Keratinocyte (primary cell): ENCODE measurements around the gene SLITRK3. TPM values are rescaled to one million over a fixed set of nuclear protein-coding genes. Genes with fewer than 3 reads are reported as not detected.

Experiments used
- DNase-seq: peaks from one replicate; pipeline ENCODE4 v3.0.0-alpha.2; 2011; ENCODE audit warnings: low read depth, missing footprints, low spot score
- FAIRE-seq: peaks from 2 replicates; lab custom pipeline; 2011; peaks lifted over from hg19 to GRCh38; lab: Jason Lieb, UNC
- H2AFZ ChIP-seq: 2 replicates; pipeline ENCODE4 v1.6.0; 2012; ENCODE audit warnings: low read length, control low read depth, inconsistent platforms; ENCODE audit not compliant: control insufficient read depth
- H3K27ac ChIP-seq: 2 replicates; pipeline ENCODE4 v1.5.1; 2011; ENCODE audit warnings: low read length; ENCODE audit not compliant: control insufficient read depth, insufficient read depth
- H3K27me3 ChIP-seq: 3 replicates; pipeline ENCODE4 v1.6.0; 2011; ENCODE audit warnings: low read length; ENCODE audit not compliant: control insufficient read depth, insufficient read depth; ENCODE audit errors: extremely low read depth
- H3K36me3 ChIP-seq, 2 experiments: 2 replicates in 1 of 2; 3 replicates in 1 of 2; pipeline ENCODE4 v1.5.1; 2011; ENCODE audit warnings: low read length in 2 of 2, mild to moderate bottlenecking in 1 of 2; ENCODE audit not compliant: control insufficient read depth in 2 of 2, insufficient read depth in 2 of 2; ENCODE audit errors: extremely low read depth in 1 of 2
- H3K4me1 ChIP-seq: 3 replicates; pipeline ENCODE4 v1.5.1; 2011; ENCODE audit warnings: low read length; ENCODE audit not compliant: control insufficient read depth, insufficient read depth; ENCODE audit errors: extremely low read depth
- H3K4me2 ChIP-seq: 3 replicates; pipeline ENCODE4 v1.6.0; 2011; ENCODE audit warnings: low read depth, low read length; ENCODE audit not compliant: control insufficient read depth, insufficient read depth; ENCODE audit errors: extremely low read depth
- H3K4me3 ChIP-seq, 3 experiments: fragments of 200-600 bp in 1 of 3; sonication (generic) in 1 of 3; 2 replicates in 2 of 3; 3 replicates in 1 of 3; pipeline ENCODE4 v1.5.1; 2011 to 2016; ENCODE audit warnings: low read length in 3 of 3, mild to moderate bottlenecking in 3 of 3, control low read depth in 2 of 3, inconsistent platforms in 1 of 3, low read depth in 1 of 3, mixed read lengths in 1 of 3, mixed run types in 1 of 3, moderate library complexity in 1 of 3; ENCODE audit not compliant: control insufficient read depth in 2 of 3, insufficient read depth in 2 of 3; ENCODE audit errors: extremely low read depth in 1 of 3
- H3K79me2 ChIP-seq: 2 replicates; pipeline ENCODE4 v1.6.0; 2012; ENCODE audit warnings: low read length; ENCODE audit not compliant: control insufficient read depth, insufficient read depth
- H3K9ac ChIP-seq: 3 replicates; pipeline ENCODE4 v1.6.0; 2011; ENCODE audit warnings: low read length; ENCODE audit not compliant: control insufficient read depth, insufficient read depth; ENCODE audit errors: extremely low read depth
- H3K9me1 ChIP-seq: 3 replicates; pipeline ENCODE4 v1.6.0; 2011; ENCODE audit warnings: low read length; ENCODE audit not compliant: control insufficient read depth, insufficient read depth; ENCODE audit errors: extremely low read depth
- H3K9me3 ChIP-seq: 2 replicates; pipeline ENCODE4 v1.5.1; 2012; ENCODE audit warnings: low read depth, low read length; ENCODE audit not compliant: control insufficient read depth
- H4K20me1 ChIP-seq: 3 replicates; pipeline ENCODE4 v1.6.0; 2011; ENCODE audit warnings: low read length; ENCODE audit not compliant: control insufficient read depth, insufficient read depth; ENCODE audit errors: extremely low read depth
- EZH2 ChIP-seq: IDR thresholded peaks from one replicate; pipeline ENCODE4 v1.6.1; 2012; ENCODE audit warnings: inconsistent platforms, mild to moderate bottlenecking, low read length, moderate library complexity
- dilution Hi-C: fragments of 300-500 bp; cut with MboI; formaldehyde crosslinking; loops from one replicate; pipeline ENCODE4 v1.7.0; 2020; ENCODE audit warnings: low sequenced_read_pairs; ENCODE audit not compliant: extremely low pct_ligation_motif_present
- polyA plus RNA-seq, 5 experiments: library from polyadenylated mRNA; depleted of rRNA in 3 of 5; stranded (reverse) in 3 of 5; stranded (forward) in 1 of 5; unstranded in 1 of 5; fragments of >200 nt; gene quantifications; 1 replicate in 1 of 5; 2 replicates in 3 of 5; 3 replicates in 1 of 5; pipeline versions ENCODE4 v1.2.1 to v1.2.3, GENCODE V29; 2011 to 2012; ENCODE audit warnings: missing spikeins in 2 of 5, low read depth in 1 of 5, low replicate concordance in 1 of 5
- TF ChIP-seq, protein P1 (sequence below), 3 experiments: IDR thresholded peaks in 1 of 3; conservative IDR thresholded peaks in 1 of 3; optimal IDR thresholded peaks in 1 of 3; 2 replicates in 2 of 3; 3 replicates in 1 of 3; pipeline versions ENCODE3 to v1.5.1; 2011; ENCODE audit warnings: low read length in 3 of 3, mild to moderate bottlenecking in 3 of 3, moderate library complexity in 2 of 3, control low read depth in 1 of 3, inconsistent platforms in 1 of 3; ENCODE audit not compliant: insufficient read depth in 2 of 3; ENCODE audit errors: extremely low read depth in 1 of 3

Gene SLITRK3
- polyA plus RNA-seq, 1 donor (not counting 4 experiments of a cell fraction or from before 2014, with no cell fraction given) = not detected

DNA sequence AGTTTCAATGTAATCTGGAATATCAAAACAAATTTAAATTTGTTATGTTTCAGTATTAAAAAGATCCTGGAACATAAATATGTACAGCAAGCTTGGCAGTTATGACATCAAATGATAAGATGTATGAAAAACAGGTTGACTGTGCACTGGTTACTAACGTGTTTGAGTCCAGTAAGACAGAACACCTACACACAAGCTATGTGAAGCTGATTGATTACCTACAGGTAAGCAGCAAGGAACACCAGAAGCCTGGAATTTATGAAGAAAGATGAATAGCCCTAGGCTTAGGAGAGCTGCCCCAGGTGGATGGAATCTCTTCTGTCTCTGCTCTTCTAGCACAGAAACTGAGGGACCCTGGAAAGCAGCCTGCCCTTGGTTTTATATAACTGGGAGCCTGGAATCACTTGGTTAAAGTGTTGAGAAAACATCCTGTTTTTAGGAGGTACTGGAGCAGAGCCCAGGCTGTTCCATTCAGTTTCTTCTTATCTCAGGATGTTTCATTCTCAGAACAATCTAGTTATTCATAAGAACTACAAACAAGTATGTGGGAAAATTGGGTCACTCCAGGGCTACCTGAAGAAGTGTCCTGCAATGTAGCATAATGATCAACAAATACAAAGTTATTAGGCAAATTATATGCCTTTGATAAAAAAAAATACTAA lies 36.3 kb downstream of the SLITRK3 start:
- dilution Hi-C loops = no loop called here
- H3K4me1 ChIP-seq = no peaks in the 10 kb centered on the region
- DNase-seq = no peak
- no peak overlapping the region for H2AFZ ChIP-seq
- no peak for FAIRE-seq
- H3K9me1 ChIP-seq = no peaks in the 10 kb centered on the region
- no peak overlapping the region for H3K9ac ChIP-seq
- H3K27ac ChIP-seq = no peak overlapping the region
- no peaks in the 10 kb centered on the region for H4K20me1 ChIP-seq
- no peaks in the 10 kb centered on the region for H3K9me3 ChIP-seq
- no peaks in the 10 kb centered on the region for H3K36me3 ChIP-seq
- H3K4me3 ChIP-seq = no peak overlapping the region
- no peak overlapping the region for H3K4me2 ChIP-seq
- H3K79me2 ChIP-seq = no peaks in the 10 kb centered on the region
- TF ChIP-seq EZH2 = no peak
- TF ChIP-seq, protein P1, sequence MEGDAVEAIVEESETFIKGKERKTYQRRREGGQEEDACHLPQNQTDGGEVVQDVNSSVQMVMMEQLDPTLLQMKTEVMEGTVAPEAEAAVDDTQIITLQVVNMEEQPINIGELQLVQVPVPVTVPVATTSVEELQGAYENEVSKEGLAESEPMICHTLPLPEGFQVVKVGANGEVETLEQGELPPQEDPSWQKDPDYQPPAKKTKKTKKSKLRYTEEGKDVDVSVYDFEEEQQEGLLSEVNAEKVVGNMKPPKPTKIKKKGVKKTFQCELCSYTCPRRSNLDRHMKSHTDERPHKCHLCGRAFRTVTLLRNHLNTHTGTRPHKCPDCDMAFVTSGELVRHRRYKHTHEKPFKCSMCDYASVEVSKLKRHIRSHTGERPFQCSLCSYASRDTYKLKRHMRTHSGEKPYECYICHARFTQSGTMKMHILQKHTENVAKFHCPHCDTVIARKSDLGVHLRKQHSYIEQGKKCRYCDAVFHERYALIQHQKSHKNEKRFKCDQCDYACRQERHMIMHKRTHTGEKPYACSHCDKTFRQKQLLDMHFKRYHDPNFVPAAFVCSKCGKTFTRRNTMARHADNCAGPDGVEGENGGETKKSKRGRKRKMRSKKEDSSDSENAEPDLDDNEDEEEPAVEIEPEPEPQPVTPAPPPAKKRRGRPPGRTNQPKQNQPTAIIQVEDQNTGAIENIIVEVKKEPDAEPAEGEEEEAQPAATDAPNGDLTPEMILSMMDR (optimal IDR thresholded peaks at IDR 0.05 in 1 of 3, IDR thresholded peaks at IDR 0.05 in 1 of 3, conservative IDR thresholded peaks at IDR 0.05 in 1 of 3; ENCODE audit: extremely low read depth in 1 of 3, insufficient read depth in 2 of 3, low read length in 3 of 3) = no peak
- no peaks in the 10 kb centered on the region for H3K27me3 ChIP-seq

DNA sequence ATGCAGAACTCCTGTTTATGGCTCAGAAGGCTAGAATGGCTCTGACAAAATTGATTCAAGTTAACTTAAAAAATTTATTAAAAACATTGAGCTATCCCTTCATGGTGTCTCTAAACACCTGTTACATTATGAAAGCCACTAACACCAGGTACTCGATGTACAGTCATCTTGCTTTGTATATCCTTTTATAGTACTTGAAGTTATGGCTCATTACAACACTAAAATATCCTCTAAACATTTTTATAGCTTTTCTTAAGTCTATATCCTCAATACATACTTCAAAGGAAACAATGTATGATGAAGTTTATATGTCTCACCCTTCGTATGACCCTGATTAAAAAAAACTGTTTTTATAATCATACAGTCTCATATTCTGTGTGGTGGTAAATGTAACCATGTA lies 38.2 kb downstream of the SLITRK3 start:
- Histone ChIP-seq H2AFZ (no peak overlapping the region), H3K4me1 (no peaks in the 10 kb centered on the region), H3K4me2 (no peak overlapping the region), H3K4me3 (no peak overlapping the region), H3K9ac (no peak overlapping the region), H4K20me1 (no peaks in the 10 kb centered on the region), H3K9me1 (no peaks in the 10 kb centered on the region), H3K27ac (no peak overlapping the region), H3K9me3 (no peaks in the 10 kb centered on the region), H3K36me3 (no peaks in the 10 kb centered on the region), H3K79me2 (no peaks in the 10 kb centered on the region), H3K27me3 (no peaks in the 10 kb centered on the region)
- DNase-seq (no peak), FAIRE-seq (no peak)
- TF ChIP-seq, protein P1 (optimal IDR thresholded peaks at IDR 0.05 in 1 of 3, IDR thresholded peaks at IDR 0.05 in 1 of 3, conservative IDR thresholded peaks at IDR 0.05 in 1 of 3; ENCODE audit: extremely low read depth in 1 of 3, insufficient read depth in 2 of 3, low read length in 3 of 3) = no peak
- no peak for TF ChIP-seq EZH2
- dilution Hi-C loops = no loop called here
